ENCODE measurements around the gene RAB40C. TPM values are rescaled to one million over a fixed set of nuclear protein-coding genes. Genes with fewer than 3 reads are reported as not detected.

Gene RAB40C
- total RNA-seq, 4 donors from 2014 or later = 103 to 161 (median 122) TPM

GRCh38 chr16:588889-589657 lies 793 bp upstream of the RAB40C start:
- H3K4me3 ChIP-seq (ENCODE audit: low read depth, poor library complexity, severe bottlenecking) = peak overlapping the region; percentile 67
- 1 to 3% methylated on average over 27 to 43 of the region's 107 CpGs for WGBS, 2 donors
- intact Hi-C loops (cut with DNase I; ENCODE audit: low total_unique reads) = no loop called here
- TF ChIP-seq POLR2A (IDR thresholded peaks at IDR 0.05) (no peak), CTCF (IDR thresholded peaks at IDR 0.05) (no peak)
- DNase-seq (ENCODE audit: low spot score in 2 of 2) = peak; percentile 97 to 100

- TF ChIP-seq CTCF (IDR thresholded peaks at IDR 0.05) (no peak), POLR2A (IDR thresholded peaks at IDR 0.05) (no peak)
- intact Hi-C loops (cut with DNase I; ENCODE audit: low total_unique reads) = no loop called here
- 0 to 1% methylated on average over 7 to 66 of the region's 71 CpGs for WGBS, 2 donors
- DNase-seq (ENCODE audit: low spot score in 2 of 2) = peak in 1 of 2 donors; percentile 92
- peak overlapping the region; percentile 80 for H3K4me3 ChIP-seq (ENCODE audit: low read depth, poor library complexity, severe bottlenecking)
Measured at GRCh38 chr16:590188-590814, 435 bp downstream of the RAB40C start.

GRCh38 chr16:590815-591200 lies 942 bp downstream of the RAB40C start:
- intact Hi-C loops (cut with DNase I; ENCODE audit: low total_unique reads) = no loop called here
- H3K4me3 ChIP-seq (ENCODE audit: low read depth, poor library complexity, severe bottlenecking) = peak overlapping the region; percentile 80
- DNase-seq (ENCODE audit: low spot score in 2 of 2) = no peak
- TF ChIP-seq CTCF (IDR thresholded peaks at IDR 0.05) (no peak), POLR2A (IDR thresholded peaks at IDR 0.05) (no peak)
- 40 to 51% methylated on average over 10 of the region's 10 CpGs for WGBS, 2 donors

DNA sequence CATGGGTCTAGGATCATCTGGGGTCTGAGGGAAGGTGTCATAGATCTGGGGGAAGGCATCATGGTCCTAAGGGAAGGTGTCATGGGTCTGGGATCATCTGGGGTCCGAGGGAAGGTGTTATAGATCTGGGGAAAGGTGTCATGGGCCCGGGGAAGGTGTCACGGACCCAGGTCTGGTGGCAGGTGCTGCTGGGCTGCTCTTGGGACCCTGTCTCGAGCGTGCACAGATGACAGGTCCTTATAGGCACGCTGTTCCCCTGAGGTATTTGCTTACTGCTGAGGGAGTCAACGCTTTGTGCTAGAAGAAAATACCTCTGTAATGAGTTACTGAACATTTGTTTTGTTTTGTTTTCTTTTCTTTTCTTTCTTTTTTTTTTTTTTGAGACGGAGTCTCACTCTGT lies 1.4 kb downstream of the RAB40C start:
- 72 to 79% methylated on average over 8 of the region's 8 CpGs for WGBS, 2 donors
- intact Hi-C loops (cut with DNase I; ENCODE audit: low total_unique reads) = no loop called here
- no peak for DNase-seq (ENCODE audit: low spot score in 2 of 2)
- H3K4me3 ChIP-seq (ENCODE audit: low read depth, poor library complexity, severe bottlenecking) = no peak overlapping the region
- TF ChIP-seq CTCF (IDR thresholded peaks at IDR 0.05) (no peak), POLR2A (IDR thresholded peaks at IDR 0.05) (no peak)

DNA sequence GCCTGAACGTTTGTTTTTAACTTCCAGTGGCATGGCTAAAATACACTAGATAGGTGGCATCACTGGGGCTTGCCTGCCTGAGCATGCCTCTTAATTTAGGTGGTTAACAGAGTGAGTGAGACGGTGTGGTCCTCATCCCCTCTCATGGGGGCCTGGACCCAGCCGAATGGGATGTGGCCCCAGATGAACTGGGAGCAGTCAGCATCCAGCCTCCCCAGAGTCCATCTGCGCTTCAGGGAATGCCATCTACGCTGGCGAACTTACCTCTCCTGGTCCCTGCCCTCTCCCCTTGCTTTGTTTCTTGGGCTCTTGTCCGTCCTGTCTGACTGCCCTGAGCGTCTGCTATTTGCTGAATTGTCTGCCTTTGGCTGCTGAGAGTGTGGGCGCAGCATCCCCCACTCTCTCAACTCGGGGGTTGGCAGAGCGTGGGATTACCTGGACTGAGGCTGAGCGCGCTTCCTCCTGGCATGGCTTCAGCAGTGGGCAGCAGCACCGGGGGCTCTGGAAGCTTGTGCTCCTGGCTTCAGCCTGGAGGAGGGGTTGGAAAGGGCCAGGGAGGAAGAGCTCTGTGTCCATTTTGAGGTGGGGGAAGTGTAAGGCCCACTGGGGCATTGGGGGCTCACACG lies 2.1 kb downstream of the RAB40C start:
- intact Hi-C loops (cut with DNase I; ENCODE audit: low total_unique reads) = no loop called here
- no peak overlapping the region for H3K4me3 ChIP-seq (ENCODE audit: low read depth, poor library complexity, severe bottlenecking)
- no peak for DNase-seq (ENCODE audit: low spot score in 2 of 2)
- no peak for TF ChIP-seq CTCF (IDR thresholded peaks at IDR 0.05)
- no peak for TF ChIP-seq POLR2A (IDR thresholded peaks at IDR 0.05)
- 41 to 57% methylated on average over 13 to 15 of the region's 15 CpGs for WGBS, 2 donors

All from lower leg skin (tissue), 4 donors.